T follicular helper cell (primary cell): ENCODE data around the gene LMAN2L.
"Not testable (repeated sequence)": the region's sequence is repeated elsewhere in the genome, so short reads cannot be mapped to it uniquely, and the experiment has no call there.

Source experiments
- DNase-seq: peaks from one replicate; pipeline ENCODE4 v3.0.0-alpha.2; 2020; ENCODE audit warnings: low read depth

LMAN2L gene

DNA sequence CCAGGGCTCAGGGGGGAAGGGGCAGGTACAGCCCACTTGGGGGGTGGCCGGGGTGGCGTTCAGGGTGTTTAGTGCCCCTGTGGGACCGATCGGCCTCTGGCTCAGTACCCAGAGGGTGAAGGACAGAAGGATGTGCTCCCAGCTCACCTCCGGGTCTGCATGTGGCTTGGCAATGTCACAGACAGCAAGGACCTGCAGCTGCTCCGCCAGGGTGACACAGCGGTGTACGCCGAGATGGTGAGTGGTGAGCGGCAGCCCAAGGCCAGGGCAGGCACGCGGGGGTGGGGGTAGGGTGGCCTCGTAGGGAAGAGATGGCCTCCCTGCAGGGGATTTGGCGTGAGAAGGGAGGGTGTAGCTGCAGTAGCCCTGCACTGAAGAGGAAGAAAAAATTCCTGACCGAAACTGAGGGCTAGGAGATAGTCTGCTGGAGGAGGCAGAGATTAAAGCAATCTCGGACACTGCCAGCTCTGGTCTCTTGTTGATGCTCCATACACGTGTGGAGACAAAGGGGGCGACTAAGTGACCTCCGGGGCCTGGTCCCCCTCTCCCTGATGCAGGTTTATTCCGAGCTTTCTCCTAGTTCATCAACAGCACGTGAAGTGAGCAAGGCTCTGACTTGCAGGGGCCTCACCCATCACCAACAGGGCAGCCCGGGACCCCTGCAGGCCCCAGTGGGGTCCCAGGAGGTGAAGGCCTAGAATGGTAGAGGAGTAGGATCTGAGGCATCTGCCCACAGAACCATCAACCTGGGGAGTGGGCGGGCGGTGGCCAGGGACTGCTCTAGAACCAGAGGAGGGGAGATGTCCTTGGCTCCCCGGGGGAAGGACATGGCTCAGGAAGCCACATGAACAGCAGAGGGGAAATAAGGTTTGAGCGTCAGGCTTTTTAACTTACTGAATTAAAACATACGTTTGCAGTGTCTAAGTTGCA, 51.9 kb downstream of the LMAN2L start:
- no peak for DNase-seq

DNA sequence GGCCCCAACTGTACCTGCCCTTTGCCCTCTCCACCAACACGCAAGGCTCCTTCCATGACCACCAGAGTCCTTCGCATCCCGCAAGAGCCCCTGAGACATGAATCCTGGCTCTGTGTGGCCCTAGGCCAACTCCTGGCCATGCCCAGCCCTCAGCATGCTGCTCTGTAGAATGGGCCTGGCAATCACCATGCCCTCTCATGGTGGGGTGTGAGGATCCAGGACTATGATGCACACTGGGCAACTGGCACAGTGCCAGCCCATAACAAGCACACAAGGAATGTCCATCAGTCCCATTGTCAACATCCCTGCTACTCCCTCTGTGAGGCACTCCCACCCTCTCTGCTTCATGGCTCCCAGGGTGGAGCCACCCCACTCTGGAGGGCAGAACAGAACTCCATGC, 52.6 kb downstream of the LMAN2L start:
- DNase-seq, result no peak

DNA sequence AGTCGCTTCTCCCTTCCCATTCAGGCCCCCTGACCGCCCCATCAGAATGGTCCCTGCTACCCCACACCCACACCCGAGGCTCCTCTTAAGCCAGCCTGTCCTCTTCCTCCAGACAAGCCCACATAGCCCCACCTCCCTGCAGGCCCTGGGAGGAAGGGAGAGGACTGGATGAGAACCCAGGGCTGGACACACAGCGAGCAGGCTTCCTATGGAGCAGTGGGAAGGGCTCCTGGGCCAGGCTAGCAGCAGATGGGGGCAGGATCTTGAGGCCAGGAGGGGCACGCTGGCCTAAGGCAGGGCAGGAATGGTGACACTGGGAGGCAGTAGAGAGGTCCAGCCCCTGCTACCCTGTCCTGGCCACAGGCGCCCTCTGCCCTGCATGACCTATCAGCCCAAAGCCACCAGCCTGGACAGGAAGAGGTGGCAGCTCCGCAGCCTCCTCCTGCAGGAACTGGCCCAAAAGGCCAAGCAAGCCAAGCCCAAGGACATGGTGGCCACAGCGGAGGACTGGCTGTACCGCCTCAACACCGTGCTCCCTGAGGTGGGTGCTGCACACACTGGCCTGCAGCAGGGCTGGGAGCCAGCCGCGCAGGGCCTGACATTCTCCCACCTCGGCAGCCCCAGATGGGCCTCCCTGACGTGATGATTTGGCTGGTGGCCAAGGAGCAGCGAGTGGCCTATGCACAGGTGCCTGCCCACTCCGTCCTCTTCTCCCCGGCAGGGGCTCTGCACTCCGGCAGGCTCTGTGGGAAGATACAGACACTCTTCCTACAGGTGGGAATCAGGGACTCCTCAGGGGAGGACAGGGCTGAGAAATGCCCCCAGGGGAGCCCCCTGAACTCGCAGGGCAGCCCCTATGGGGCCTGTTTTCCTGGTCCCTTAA, 54.0 kb downstream of the LMAN2L start:
- DNase-seq, result no peak

- no peak for DNase-seq
Measured at GRCh38 chr2:96684883-96685576, 54.8 kb downstream of the LMAN2L start.

DNA sequence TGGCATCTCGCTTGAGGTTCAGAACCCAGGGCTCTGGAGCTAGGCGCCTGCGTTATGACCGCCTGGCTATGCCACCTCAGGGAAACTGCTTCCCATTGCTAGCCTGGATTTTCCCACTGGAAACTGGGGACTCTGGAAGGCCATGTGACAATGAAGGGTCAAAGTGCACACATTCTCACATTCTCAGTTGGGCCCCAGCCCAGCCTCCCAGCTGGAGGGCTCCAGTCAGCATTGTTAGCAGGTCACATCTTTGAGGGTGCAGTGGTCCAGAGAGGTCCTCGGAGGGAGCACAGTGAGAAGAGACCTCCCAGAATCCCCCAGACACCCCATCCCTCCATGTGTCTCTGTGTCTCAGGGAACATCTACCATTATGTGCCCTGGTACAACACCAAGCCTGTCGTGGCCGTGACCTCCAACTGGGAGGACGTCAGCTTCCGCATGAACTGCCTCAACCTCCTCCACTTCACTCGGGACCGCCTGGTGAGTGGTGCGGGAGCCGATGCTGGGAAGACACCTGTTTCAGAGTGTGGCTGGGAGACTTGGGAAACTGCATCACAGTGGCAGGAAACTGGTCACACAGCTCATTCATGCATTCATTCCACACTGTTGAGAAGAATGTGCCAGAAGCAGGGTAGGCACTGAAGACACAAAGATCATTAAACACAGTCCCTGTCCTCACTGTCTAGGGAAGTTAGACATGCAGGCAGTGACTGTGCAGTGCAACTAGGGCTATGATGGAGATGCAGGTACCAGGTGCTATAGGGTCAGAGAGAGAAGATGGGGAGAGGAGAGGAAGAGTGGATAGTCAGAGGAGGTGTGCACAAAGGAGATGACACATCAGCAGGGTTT, 55.7 kb downstream of the LMAN2L start:
- DNase-seq, result no peak

DNA sequence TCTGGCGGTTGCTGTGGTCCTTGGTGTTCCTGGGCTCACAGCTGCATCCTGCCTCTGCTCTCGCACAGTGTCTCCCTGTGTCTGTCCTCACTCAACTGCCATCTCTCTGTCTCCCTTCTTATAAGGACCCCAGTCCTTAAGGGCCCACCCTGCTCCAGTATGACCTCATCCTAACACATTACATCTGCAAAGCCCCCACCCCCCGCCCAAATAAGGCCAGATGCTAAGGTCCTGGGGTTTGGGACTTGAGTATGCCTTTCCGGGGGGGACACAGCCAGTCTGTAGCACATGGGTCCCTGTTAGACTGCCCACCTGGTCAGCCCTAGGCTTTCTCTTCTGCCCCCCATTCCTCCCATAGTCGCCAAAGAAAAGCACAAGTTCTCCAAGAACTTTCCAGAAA, 56.6 kb downstream of the LMAN2L start:
- DNase-seq, result no peak

GRCh38 chr2:96681540-96681939, 58.3 kb downstream of the LMAN2L start:
- no peak for DNase-seq

- DNase-seq, result no peak
Measured at GRCh38 chr2:96680561-96681141, 59.2 kb downstream of the LMAN2L start.

DNA sequence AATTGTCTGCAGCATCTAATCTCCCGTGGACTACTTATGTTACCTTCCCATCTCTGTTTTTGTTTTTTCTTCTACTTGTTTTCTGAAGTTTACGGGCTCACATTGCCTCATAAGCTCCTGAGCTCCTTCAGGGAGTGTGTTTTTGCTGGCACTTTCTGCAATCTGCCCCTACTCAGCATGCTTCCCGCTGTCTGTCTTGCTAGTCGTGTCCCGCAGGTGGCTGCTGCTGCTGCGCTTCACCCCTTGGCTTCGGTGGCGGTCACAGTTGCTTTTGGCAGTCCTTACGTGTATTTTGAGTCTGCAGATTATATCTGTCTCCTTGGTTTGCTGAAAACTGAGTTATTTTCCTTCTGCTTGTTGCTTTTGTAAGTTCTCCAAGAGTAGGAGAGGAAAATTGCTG, 60.0 kb downstream of the LMAN2L start:
- DNase-seq, result no peak

DNA sequence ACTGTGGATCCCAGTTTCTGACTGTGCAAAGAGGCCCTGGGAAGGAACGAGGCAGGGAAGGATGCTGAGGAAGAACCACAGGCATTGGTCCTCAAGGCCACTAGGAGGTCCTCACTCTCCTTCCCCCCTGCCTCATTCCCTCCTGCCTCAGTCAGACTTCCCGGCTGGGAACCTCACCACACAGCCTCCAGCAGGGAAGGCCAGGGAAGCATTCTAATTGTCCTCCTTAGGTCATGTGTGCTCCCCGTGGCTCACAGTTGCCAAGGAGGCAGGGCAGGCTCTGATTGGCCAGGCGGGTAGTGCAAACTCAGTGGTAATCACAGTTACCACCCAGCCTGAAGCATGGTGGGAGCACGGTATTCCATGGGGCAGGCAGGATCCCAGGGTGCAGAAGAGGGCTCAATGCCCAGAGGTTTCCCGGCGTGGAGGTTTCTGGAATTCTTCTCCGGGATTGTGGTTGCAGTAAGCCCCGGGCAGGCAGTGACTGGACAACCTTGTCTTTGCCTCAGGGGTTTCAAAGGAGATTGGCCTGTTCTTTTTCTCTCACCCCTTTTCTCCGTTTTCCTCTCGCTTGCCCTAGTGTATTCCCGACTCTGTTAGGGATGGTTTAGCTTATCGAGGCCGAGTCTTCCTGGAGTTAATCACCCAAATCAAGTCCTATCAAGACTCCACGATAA, 70.2 kb downstream of the LMAN2L start:
- no peak for DNase-seq

DNA sequence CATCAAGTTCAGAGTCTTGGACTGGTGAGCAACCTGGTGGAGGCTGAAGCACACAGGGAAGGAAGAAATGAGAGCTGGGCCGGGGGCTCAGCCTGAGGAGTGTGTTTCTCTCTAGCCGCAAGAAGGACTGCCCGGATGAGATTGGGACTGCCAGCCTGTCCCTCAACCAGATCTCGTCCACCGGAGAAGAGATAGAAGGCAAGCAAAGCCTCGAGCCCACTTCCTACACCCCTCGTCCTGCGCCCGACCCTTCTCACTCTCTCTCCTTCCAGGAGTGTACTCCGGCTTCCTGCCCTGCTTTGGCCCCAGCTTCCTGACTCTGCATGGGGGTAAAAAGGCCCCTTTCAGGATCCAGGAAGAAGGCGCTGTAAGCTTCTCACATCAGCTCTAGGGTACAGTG, 71.1 kb downstream of the LMAN2L start:
- no peak for DNase-seq

GRCh38 chr2:96665717-96666116, 74.1 kb downstream of the LMAN2L start:
- DNase-seq, result not testable (repeated sequence)

DNA sequence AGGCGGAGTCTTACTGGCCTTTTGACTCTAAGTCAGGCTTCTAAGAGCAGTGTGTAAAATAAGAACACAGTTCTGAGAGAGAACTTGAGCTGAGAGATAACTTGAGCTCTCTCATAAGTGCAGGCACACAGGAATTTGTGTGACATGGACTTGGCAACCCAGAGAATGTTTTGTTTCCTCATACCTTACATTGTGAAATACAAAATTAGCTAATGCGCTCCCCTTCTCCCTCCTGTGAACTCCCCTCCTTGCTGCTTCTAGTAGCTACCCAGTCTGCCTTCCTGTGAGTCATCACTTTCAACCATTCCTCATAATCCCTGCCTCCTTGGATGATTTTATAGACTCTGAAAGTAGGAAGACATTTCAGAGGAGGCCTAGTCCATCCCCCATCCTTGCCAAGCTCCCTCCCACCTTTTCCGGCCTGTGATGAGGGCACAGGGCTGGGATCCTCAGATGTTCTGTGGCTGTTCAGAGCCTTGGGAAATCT, 74.7 kb downstream of the LMAN2L start:
- no peak for DNase-seq

- DNase-seq, result no peak
Measured at GRCh38 chr2:96664366-96664925, 75.4 kb downstream of the LMAN2L start.

DNA sequence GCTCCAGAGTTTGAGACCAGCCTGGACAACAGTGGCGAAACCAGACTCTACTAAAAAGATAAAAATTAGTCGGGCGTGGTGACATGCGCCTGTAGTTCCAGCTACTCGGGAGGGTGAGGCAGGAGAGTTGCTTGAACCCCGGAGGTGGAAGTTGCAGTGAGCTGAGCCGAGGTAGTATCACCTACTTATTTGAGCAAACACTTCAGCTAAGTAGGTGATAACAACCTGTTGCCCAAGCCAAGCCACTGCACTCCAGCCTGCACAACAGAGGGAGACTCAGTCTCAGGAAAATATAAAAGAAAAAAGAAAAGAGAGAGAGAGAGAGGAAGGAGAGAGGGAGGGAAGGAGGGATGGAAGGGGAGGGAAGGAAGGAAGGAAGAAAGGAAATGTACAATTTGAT, 76.0 kb downstream of the LMAN2L start:
- DNase-seq, result no peak

GRCh38 chr2:96663177-96663576, 76.7 kb downstream of the LMAN2L start:
- DNase-seq, result no peak

GRCh38 chr2:96662360-96662759, 77.5 kb downstream of the LMAN2L start:
- no peak for DNase-seq

- no peak for DNase-seq
Measured at GRCh38 chr2:96661324-96661723, 78.5 kb downstream of the LMAN2L start.

GRCh38 chr2:96656540-96656939, 83.3 kb downstream of the LMAN2L start:
- DNase-seq, result no peak
